ENCODE data around the gene AURKAIP1. TPM values are rescaled to one million over a fixed set of nuclear protein-coding genes. Genes with fewer than 3 reads are reported as not detected.
"Not testable (repeated sequence)": the region's sequence is repeated elsewhere in the genome, so short reads cannot be mapped to it uniquely, and the experiment has no call there.

AURKAIP1 gene
- total and polyA plus RNA-seq, 2 of the 4 experiments (the other 2 are of a cell fraction), result 45.7 to 107 TPM

GRCh38 chr1:1385339-1385738, 10.3 kb upstream of the AURKAIP1 start:
- H2AK5ac ChIP-seq (ENCODE audit: low read depth, low read length); H3K18ac ChIP-seq (ENCODE audit: low read depth, low read length); H3K4me3 ChIP-seq (ENCODE audit: insufficient read depth, low read depth, low read length); H2BK20ac ChIP-seq (ENCODE audit: low read depth, low read length); in situ Hi-C loops (cut with MboI; ENCODE audit: low sequenced_read_pairs); H2BK15ac ChIP-seq (ENCODE audit: low read depth, low read length); ATAC-seq (ENCODE audit: low read depth); H3K9ac ChIP-seq (ENCODE audit: low read depth, low read length); H2AK9ac ChIP-seq (replicated peaks; ENCODE audit: low read depth, low read length, poor library complexity); H4K5ac ChIP-seq (ENCODE audit: low read depth, low read length); CTCF ChIA-PET; H3K23ac ChIP-seq (ENCODE audit: low read depth, low read length); H2AFZ ChIP-seq (replicated peaks; ENCODE audit: low read length, poor library complexity); dilution Hi-C loops (cut with HindIII; ENCODE audit: low sequenced_read_pairs, unreplicated experiment); intact Hi-C loops (cut with micrococcal nuclease); H3K4me2 ChIP-seq (ENCODE audit: low read depth, low read length); H3K9me3 ChIP-seq (ENCODE audit: control insufficient read depth, insufficient read depth, low read length); POLR2A ChIA-PET (ENCODE audit: unreplicated experiment); H3K4ac ChIP-seq (ENCODE audit: low read depth, low read length); H3K27me3 ChIP-seq (ENCODE audit: control insufficient read depth, insufficient read depth, low read length); H3K9me1 ChIP-seq (ENCODE audit: insufficient read depth, low read length); H2BK5ac ChIP-seq (ENCODE audit: low read depth, low read length, poor library complexity, severe bottlenecking); BruUV-seq (replicated peaks); H3K14ac ChIP-seq (replicated peaks; ENCODE audit: low read depth, low read length); H4K91ac ChIP-seq (ENCODE audit: insufficient read depth, low read depth, low read length); H3K56ac ChIP-seq (ENCODE audit: extremely low read depth, insufficient read depth, low read length); DNase-seq; H3K4me1 ChIP-seq (ENCODE audit: control insufficient read depth, insufficient read depth, low read length); H2BK120ac ChIP-seq (ENCODE audit: low read depth, low read length); H3K27ac ChIP-seq (ENCODE audit: insufficient read depth, low read length); H4K8ac ChIP-seq (ENCODE audit: low read depth in 2 of 2, low read length in 2 of 2): not testable (repeated sequence)
- Histone ChIP-seq H3K36me3 (ENCODE audit: control insufficient read depth, insufficient read depth, low read length) (peaks cover 52% of the 10 kb centered on the region), H3K79me1 (ENCODE audit: low read depth in 1 of 2, low read length in 2 of 2) (peaks cover 14 to 40% of the 10 kb centered on the region in 2 experiments; a peak in 3 of 4 replicates), H4K20me1 (ENCODE audit: insufficient read depth, low read length) (peaks cover 13% of the 10 kb centered on the region)
- 95% methylated on average over 16 of the region's 29 CpGs; no CpG with 5 or more reads in 1 of the 2 experiments for WGBS, 2 experiments (ENCODE audit: extremely low coverage in 2 of 2, insufficient read length in 1 of 2)
